Caco-2 (cell line): ENCODE results near the gene DIRAS1. TPM values are rescaled to one million over a fixed set of nuclear protein-coding genes. Genes with fewer than 3 reads are reported as not detected.
"Not testable (repeated sequence)": the region's sequence is repeated elsewhere in the genome, so short reads cannot be mapped to it uniquely, and the experiment has no call there.

Experiments
- BruUV-seq: library from RNA; stranded (reverse); fragments of 400-500 nt; replicated peaks from 2 replicates; lab custom pipeline; 2021; lab: Mats Ljungman, UMichigan
- CTCF ChIA-PET: fragments of 300-600 bp; sonication (Branson Sonifier 250); formaldehyde crosslinking; loops from one replicate; lab custom pipeline; 2022; ENCODE audit warnings: antibody characterized with exemption; lab: Charles Lee
- POLR2A ChIA-PET: fragments of 300-600 bp; sonication (Branson Sonifier 250); formaldehyde crosslinking; loops from one replicate; lab custom pipeline; 2022; ENCODE audit warnings: antibody characterized with exemption; lab: Charles Lee
- DNase-seq, 2 experiments: peaks; one replicate each; pipeline versions ENCODE4 v3.0.0 to v3.0.0-alpha.2; 2020 to 2022
- H3K27me3 ChIP-seq: replicated peaks from 2 replicates; pipeline ENCODE4 v1.6.0; 2011; ENCODE audit warnings: low read length; ENCODE audit not compliant: control insufficient read depth, insufficient read depth
- H3K36me3 ChIP-seq: 2 replicates; pipeline ENCODE4 v1.5.1; 2011; ENCODE audit warnings: low read length; ENCODE audit not compliant: control insufficient read depth, insufficient read depth
- H3K4me1 ChIP-seq: fragments of 250-450 bp; sonication (Bioruptor Pico); 2 replicates; pipeline ENCODE4 v1.5.1; 2020; ENCODE audit warnings: mild to moderate bottlenecking
- H3K4me3 ChIP-seq: 2 replicates; pipeline ENCODE4 v1.5.1; 2011; ENCODE audit warnings: low read depth, mild to moderate bottlenecking, control low read depth, low read length
- H3K9me3 ChIP-seq: fragments of 250-450 bp; sonication (Bioruptor Pico); 2 replicates; pipeline ENCODE4 v1.5.1; 2020; ENCODE audit warnings: mild to moderate bottlenecking, moderate library complexity
- H3K27ac Mint-ChIP-seq: one replicate; pipeline ENCODE4 v1.8.0; 2022; ENCODE audit warnings: mixed read lengths; ENCODE audit not compliant: unreplicated experiment
- H3K27me3 Mint-ChIP-seq: one replicate; pipeline ENCODE4 v1.8.0; 2022; ENCODE audit warnings: mixed read lengths; ENCODE audit not compliant: insufficient read depth, unreplicated experiment
- H3K36me3 Mint-ChIP-seq: one replicate; pipeline ENCODE4 v1.8.0; 2022; ENCODE audit warnings: mild to moderate bottlenecking, mixed read lengths; ENCODE audit not compliant: insufficient read depth, unreplicated experiment
- H3K4me1 Mint-ChIP-seq: one replicate; pipeline ENCODE4 v1.8.0; 2022; ENCODE audit warnings: low read depth, mixed read lengths; ENCODE audit not compliant: unreplicated experiment
- H3K4me3 Mint-ChIP-seq: one replicate; pipeline ENCODE4 v1.8.0; 2022; ENCODE audit warnings: mild to moderate bottlenecking, moderate library complexity, mixed read lengths; ENCODE audit not compliant: unreplicated experiment
- H3K9me3 Mint-ChIP-seq: one replicate; pipeline ENCODE4 v1.8.0; 2022; ENCODE audit warnings: mixed read lengths; ENCODE audit not compliant: unreplicated experiment
- intact Hi-C: fragments of 100-400 bp; cut with micrococcal nuclease; formaldehyde crosslinking; loops from one replicate; pipeline ENCODE4 v1.10.0; 2022; ENCODE audit not compliant: unreplicated experiment
- total RNA-seq: library from RNA; stranded (reverse); gene quantifications from 2 replicates; pipeline ENCODE4 v1.2.3, GENCODE V29; 2022
- TF ChIP-seq, protein P1 (sequence below), 2 experiments: fragments of 200-600 bp in 1 of 2; IDR thresholded peaks; 1 replicate in 1 of 2; 2 replicates in 1 of 2; pipeline versions ENCODE4 v1.5.1 to v1.8.0; 2011 to 2022; ENCODE audit warnings: antibody characterized with exemption in 1 of 2, control low read depth in 1 of 2, inconsistent platforms in 1 of 2, low read depth in 1 of 2, low read length in 1 of 2, mild to moderate bottlenecking in 1 of 2, moderate library complexity in 1 of 2; ENCODE audit not compliant: insufficient read depth in 1 of 2, severe bottlenecking in 1 of 2, unreplicated experiment in 1 of 2

The DIRAS1 gene
- total RNA-seq, 1 experiment from 2014 or later: 2.3 TPM

GRCh38 chr19:2714531-2715269 is 6.5 kb downstream of the DIRAS1 start:
- Histone ChIP-seq H3K4me3 (no peak overlapping the region), H3K36me3 (no peaks in the 10 kb centered on the region), H3K27me3 (no peaks in the 10 kb centered on the region), H3K9me3 (peaks cover 6% of the 10 kb centered on the region; the same call in 1 of the 2 replicates), H3K4me1 (no peaks in the 10 kb centered on the region)
- Mint-ChIP-seq H3K9me3 (no peaks in the 10 kb centered on the region), H3K27ac (no peak overlapping the region), H3K27me3 (peaks cover 1% of the 10 kb centered on the region), H3K36me3 (no peaks in the 10 kb centered on the region), H3K4me3 (no peak overlapping the region), H3K4me1 (no peaks in the 10 kb centered on the region)
- DNase-seq: no peak
- ChIA-PET CTCF (no interaction called here), POLR2A (no interaction called here)
- intact Hi-C loops: no loop called here
- TF ChIP-seq, protein P1, sequence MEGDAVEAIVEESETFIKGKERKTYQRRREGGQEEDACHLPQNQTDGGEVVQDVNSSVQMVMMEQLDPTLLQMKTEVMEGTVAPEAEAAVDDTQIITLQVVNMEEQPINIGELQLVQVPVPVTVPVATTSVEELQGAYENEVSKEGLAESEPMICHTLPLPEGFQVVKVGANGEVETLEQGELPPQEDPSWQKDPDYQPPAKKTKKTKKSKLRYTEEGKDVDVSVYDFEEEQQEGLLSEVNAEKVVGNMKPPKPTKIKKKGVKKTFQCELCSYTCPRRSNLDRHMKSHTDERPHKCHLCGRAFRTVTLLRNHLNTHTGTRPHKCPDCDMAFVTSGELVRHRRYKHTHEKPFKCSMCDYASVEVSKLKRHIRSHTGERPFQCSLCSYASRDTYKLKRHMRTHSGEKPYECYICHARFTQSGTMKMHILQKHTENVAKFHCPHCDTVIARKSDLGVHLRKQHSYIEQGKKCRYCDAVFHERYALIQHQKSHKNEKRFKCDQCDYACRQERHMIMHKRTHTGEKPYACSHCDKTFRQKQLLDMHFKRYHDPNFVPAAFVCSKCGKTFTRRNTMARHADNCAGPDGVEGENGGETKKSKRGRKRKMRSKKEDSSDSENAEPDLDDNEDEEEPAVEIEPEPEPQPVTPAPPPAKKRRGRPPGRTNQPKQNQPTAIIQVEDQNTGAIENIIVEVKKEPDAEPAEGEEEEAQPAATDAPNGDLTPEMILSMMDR (IDR thresholded peaks at IDR 0.05; ENCODE audit: insufficient read depth in 1 of 2, low read depth in 1 of 2, low read length in 1 of 2, severe bottlenecking in 1 of 2, unreplicated experiment in 1 of 2): no peak
- no TSS peak for BruUV-seq

DNA sequence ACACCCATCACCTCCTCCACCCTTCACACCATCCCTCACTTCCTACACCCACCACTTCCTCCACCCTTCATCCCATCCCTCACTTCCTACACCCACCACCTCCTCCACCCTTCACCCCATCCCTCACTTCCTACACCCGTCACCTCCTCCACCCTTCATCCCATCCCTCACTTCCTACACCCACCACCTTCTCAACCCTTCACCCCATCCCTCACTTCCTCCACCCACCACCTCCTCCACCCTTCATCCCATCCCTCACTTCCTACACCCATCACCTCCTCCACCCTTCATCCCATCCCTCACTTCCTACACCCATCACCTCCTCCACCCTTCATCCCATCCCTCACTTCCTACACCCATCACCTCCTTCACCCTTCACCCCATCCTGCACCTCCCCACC is 7.1 kb downstream of the DIRAS1 start:
- intact Hi-C loops, H3K36me3 Mint-ChIP-seq, BruUV-seq, DNase-seq, H3K4me1 Mint-ChIP-seq, POLR2A ChIA-PET, H3K4me3 Mint-ChIP-seq, H3K27ac Mint-ChIP-seq, H3K27me3 ChIP-seq, H3K27me3 Mint-ChIP-seq, CTCF ChIA-PET, H3K4me3 ChIP-seq, H3K9me3 Mint-ChIP-seq, H3K4me1 ChIP-seq, H3K36me3 ChIP-seq, H3K9me3 ChIP-seq: not testable (repeated sequence)

DNA sequence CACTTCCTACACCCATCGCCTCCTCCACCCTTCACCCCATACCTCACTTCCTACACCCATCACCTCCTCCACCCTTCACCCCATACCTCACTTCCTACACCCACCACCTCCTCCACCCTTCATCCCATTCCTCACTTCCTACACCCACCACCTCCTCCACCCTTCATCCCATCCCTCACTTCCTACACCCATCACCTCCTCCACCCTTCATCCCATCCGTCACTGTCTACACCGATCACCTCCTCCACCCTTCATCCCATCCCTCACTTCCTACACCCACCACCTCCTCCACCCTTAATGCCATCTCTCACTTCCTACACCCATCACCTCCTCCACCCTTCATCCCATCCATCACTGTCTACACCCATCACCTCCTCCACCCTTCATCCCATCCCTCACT is 8.0 kb downstream of the DIRAS1 start:
- POLR2A ChIA-PET, H3K4me1 ChIP-seq, H3K4me1 Mint-ChIP-seq, H3K4me3 Mint-ChIP-seq, H3K9me3 ChIP-seq, CTCF ChIA-PET, H3K9me3 Mint-ChIP-seq, H3K36me3 ChIP-seq, BruUV-seq, H3K27me3 ChIP-seq, intact Hi-C loops, H3K27ac Mint-ChIP-seq, H3K4me3 ChIP-seq, H3K36me3 Mint-ChIP-seq, DNase-seq, H3K27me3 Mint-ChIP-seq: not testable (repeated sequence)

- Histone ChIP-seq H3K36me3 (no peaks in the 10 kb centered on the region), H3K4me3 (no peak overlapping the region), H3K9me3 (peaks cover 6% of the 10 kb centered on the region; the same call in 1 of the 2 replicates), H3K27me3 (no peaks in the 10 kb centered on the region), H3K4me1 (no peaks in the 10 kb centered on the region)
- H3K27me3 Mint-ChIP-seq: peaks cover 3% of the 10 kb centered on the region
- intact Hi-C loops: no loop called here
- no peaks in the 10 kb centered on the region for H3K9me3 Mint-ChIP-seq
- H3K27ac Mint-ChIP-seq: no peak overlapping the region
- H3K4me1 Mint-ChIP-seq: no peaks in the 10 kb centered on the region
- POLR2A ChIA-PET: no interaction called here
- TF ChIP-seq, protein P1 (IDR thresholded peaks at IDR 0.05; ENCODE audit: insufficient read depth in 1 of 2, low read depth in 1 of 2, low read length in 1 of 2, severe bottlenecking in 1 of 2, unreplicated experiment in 1 of 2): no peak
- no TSS peak for BruUV-seq
- CTCF ChIA-PET: no interaction called here
- no peak overlapping the region for H3K4me3 Mint-ChIP-seq
- no peaks in the 10 kb centered on the region for H3K36me3 Mint-ChIP-seq
- no peak for DNase-seq
Measured at GRCh38 chr19:2711875-2712205, 9.3 kb downstream of the DIRAS1 start.
